NCI-H1417 (cell line): ENCODE data around the gene LRRN1.

Source experiments
- DNase-seq, 3 experiments: peaks; one replicate each; lab custom pipeline; 2025; lab: John Stamatoyannopoulos, UW

The LRRN1 gene

GRCh38 chr3:3799173-3800079 lies at the start of gene LRRN1:
LRRN1 (plus strand) TSS chr3:3799431; CDS start chr3:3844642, 45,211 bp downstream.
- DNase-seq, result peak; percentile 74 to 85 (median 80)

- DNase-seq, result no peak
Measured at GRCh38 chr3:3753416-3753815, 45.8 kb upstream of the LRRN1 start.

DNA sequence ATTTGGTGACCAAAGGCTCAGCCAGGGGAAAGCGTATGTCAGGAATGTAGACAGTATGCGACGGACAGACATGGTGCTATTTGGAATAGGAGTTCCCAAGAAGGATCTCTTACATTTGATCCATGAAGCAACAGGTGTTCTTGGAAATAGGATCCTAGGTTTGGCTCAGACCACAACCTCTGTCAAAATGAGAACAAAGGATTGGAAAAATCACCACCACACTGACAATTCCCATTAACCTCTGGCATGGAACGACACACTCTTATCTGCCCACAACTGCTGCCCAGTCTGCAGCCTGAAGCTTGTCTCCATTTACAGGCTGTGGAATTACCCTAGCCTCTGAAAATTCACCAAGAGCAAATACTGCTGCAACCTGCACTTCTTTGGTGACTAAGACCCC lies 33.6 kb upstream of the LRRN1 start:
- DNase-seq, result no peak

GRCh38 chr3:3766140-3766539 lies 33.1 kb upstream of the LRRN1 start:
- no peak for DNase-seq

GRCh38 chr3:3771094-3771493 lies 28.1 kb upstream of the LRRN1 start:
- DNase-seq, result no peak

GRCh38 chr3:3771567-3771966 lies 27.7 kb upstream of the LRRN1 start:
- DNase-seq, result no peak

- no peak for DNase-seq
Measured at GRCh38 chr3:3772338-3772737, 26.9 kb upstream of the LRRN1 start.

DNA sequence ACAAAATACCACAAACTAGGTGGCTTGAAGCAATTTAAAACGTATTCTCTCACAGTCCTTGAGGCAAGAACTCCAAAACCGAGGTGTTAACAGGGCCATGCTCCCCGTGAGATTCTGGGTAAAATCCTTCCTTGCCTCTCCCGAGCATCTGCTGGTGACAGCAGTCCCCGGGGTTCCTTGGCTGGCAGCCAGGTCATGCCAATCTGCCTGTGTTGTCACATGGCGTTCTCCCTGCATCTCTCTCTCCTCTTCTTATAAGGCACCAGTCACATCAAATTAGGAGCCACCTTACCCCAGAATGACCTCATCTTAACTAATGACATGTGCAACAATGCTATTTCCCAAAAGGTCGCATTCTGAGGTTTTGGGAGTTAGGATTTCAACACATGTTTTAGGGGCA lies 26.3 kb upstream of the LRRN1 start:
- peak in 2 of 3 experiments; percentile 39 to 70 for DNase-seq

- DNase-seq, result no peak
Measured at GRCh38 chr3:3776607-3777006, 22.6 kb upstream of the LRRN1 start.

GRCh38 chr3:3778216-3778615 lies 21.0 kb upstream of the LRRN1 start:
- no peak for DNase-seq

GRCh38 chr3:3778641-3779270 lies 20.5 kb upstream of the LRRN1 start:
- DNase-seq, result no peak

DNA sequence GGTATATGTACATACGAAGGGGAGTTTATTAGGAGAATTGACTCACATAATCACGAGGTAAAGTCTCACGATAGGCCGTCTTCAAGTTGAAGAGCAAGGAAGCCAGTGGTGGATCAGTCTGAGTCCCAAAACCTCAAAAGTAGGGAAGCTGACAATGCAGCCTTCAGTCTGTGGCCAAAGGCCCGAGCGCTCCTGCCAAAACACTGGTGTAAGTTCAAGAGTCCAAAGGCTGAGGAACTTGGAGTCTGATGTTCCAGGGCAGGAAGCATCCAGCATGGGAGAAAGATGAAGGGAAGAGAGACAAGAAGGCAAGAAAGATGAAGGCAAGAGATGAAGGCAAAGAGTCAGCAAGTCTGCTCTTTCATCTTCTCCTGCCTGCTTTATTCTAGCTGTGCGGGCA lies 16.8 kb upstream of the LRRN1 start:
- DNase-seq, result no peak

- no peak for DNase-seq
Measured at GRCh38 chr3:3783210-3783609, 16.0 kb upstream of the LRRN1 start.

GRCh38 chr3:3783696-3784095 lies 15.5 kb upstream of the LRRN1 start:
- DNase-seq, result no peak

- DNase-seq, result no peak
Measured at GRCh38 chr3:3792391-3792790, 6.8 kb upstream of the LRRN1 start.

- peak in 1 of 3 experiments; percentile 42 for DNase-seq
Measured at GRCh38 chr3:3798631-3799113, 559 bp upstream of the LRRN1 start.

DNA sequence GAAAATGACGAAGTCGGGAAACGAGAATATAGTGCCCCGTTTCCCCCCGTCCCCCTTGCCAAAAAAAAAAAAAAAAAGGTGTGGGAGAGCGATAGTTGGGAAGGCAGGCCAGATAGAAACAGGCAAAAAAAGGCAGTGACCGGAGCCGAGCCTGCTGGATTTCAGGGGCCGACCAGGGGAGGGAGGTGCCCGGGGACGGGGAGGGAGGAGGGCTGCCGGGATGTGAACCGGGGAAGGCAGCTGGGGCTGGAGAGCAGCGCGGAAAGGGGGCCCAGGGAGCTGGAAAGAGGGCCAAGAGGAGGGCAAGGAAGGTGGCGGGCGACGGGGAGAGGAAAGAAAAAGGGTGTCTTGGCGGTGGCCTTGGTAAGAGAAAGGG lies 837 bp downstream of the LRRN1 start:
- peak in 2 of 3 experiments; percentile 29 to 59 for DNase-seq

GRCh38 chr3:3800685-3801493 lies 1.7 kb downstream of the LRRN1 start:
- DNase-seq, result peak in 1 of 3 experiments; percentile 8

- no peak for DNase-seq
Measured at GRCh38 chr3:3801494-3801841, 2.2 kb downstream of the LRRN1 start.

- no peak for DNase-seq
Measured at GRCh38 chr3:3802046-3802445, 2.8 kb downstream of the LRRN1 start.

DNA sequence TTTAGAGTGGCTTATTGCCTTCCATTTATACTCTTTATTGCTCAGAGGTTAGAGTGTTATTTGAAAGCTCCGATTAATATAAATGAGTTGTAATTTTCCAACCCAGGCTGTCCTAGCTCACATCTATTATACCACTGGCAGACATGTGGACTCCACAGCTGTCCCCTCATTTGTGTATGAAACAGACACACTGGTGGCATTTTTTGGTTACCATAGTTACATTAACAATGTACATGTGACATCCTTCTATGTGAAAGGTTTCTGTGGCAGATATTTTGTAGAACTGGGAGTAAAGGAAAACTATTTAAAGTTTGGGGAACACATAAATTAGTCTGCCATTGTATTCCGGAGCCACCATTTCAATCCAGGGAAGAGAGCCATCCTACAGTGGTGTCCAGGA lies 5.3 kb downstream of the LRRN1 start:
- DNase-seq, result no peak

DNA sequence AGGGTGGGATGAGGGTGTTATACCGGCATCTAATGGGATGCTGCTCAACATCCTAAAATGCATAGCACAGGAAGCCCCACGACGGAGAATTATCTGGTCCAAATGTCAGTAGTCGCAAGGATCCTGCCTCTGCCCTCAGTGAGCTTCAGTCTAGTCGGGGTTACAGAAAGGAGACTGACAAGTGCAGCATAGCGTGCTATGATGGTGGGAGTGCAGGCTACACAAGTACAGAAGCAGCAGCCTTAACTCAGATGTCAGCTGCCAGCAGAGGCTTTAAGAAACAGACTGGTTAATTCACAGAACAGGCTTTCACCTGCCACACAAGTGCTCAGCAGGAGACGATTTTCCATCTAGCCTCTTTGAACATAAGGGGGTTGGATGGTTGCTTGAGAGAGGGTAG lies 6.9 kb downstream of the LRRN1 start:
- no peak for DNase-seq

- DNase-seq, result no peak
Measured at GRCh38 chr3:3806856-3807255, 7.6 kb downstream of the LRRN1 start.
